Hypothalamus (tissue), 51 donors: ENCODE measurements around the gene TTLL5.
A peak's percentile ranks its signal among the peaks of the same experiment; 100 is the strongest.

Experiments
- DNase-seq, 51 donors: peaks; one replicate each; lab custom pipeline; 2025; lab: John Stamatoyannopoulos, UW

Gene TTLL5

DNA sequence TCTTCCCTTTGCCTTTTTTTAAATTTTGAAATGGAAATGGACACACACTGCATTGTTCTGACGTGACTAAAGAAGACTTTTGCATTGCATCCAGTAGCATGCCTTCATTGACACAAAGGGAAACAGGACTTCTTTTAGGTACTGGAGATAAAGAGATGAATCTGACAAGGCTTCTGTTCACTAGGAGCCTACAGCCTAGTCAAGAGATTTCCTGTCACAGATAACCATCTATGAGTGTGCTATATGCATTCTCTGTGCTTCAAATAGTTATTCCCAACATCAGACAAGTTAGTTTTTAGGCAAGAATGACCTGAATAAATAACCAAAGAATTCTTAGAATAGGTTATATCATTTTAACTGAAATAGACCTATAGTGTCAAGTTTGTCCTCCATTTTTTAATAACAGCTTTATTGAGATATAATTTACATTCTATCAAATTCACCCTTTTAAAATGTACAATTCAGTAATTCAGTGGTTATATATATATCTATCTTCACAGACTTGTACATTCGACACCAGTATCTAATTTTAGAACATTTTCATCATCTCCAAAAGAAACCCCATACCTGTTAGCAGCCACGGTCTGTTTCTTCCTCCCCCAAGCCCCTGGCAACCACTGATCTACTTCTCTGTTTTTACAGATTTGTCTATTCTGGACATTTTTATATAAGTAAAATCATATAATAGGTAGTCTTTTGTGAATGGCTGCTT is 122.7 kb downstream of the TTLL5 start:
- no peak for DNase-seq

DNA sequence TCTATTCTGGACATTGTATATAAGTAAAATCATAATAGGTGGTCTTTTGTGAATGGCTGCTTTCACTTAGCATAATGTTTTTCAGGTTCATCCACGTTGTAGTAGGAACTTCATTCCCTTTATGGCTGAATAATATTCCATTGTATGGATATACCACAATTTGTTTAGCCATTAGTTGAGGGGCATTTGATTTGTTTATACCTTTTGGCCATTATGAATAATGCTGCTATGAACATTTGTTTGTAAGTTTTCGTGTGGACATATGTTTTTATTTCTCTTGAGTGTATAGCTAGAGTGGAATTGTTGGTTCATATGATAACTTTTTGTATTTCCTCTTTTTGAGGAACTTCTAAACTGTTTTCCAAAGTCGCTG is 123.3 kb downstream of the TTLL5 start:
- DNase-seq, result no peak

DNA sequence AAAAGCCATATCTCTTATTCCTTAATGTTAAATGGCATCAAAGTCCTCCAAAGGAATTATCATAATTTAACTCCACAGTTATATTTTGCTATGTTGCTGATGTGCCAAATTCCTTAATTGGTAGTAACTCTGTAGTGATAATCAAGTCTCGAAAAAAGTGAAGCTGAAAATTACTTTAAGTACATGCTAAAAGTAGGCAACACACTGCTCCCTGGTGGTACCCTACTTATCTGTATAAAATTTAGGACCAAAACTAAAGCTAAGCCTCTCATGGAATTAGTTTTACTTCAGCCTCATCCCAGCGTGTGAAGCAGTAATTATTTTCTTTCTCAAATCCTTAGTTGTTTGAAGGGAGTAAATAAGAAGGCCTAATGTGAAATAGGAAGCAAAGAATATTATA is 132.8 kb downstream of the TTLL5 start:
- DNase-seq, result peak in 1 of 51 donors; percentile 18

DNA sequence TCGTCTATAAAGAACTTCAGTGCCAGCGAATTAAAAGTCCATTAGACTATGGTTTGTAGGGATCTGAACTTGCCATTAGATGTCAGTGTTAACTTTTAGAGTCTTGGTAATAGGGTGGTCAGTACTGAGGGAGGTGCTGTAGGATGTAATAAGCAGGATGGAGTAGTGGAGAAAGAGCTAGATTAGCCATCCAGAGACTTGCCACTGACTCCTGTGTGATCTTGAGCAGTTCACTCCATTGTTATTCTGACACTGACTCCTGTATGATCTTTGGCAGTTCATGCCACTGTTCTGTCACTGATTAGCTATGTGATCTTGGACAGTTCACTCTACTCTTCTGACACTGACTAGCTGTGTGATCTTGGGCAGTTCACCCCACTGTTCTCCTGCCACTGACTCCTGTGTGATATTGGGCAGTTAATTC is 133.6 kb downstream of the TTLL5 start:
- DNase-seq, result peak in 1 of 51 donors; percentile 14

DNA sequence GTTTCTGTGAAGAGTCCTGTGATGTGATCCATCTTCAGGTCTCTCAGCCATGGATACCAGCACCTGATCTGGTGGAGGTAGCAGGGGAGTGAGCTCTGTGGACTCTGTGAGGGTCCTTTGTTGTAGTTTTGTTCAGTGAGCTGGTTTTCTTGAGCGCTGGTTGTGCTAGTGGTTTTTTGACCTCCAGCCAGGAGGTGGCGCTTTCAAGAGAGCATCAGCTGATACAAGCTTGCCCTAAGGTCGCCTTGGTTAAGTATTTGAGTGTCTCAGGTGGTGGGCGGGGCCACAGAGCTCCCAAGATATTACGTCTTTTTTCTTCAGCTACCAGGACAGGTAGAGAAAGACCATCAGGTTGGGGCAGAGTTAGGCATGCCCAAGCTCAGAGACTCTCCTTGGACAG is 139.7 kb downstream of the TTLL5 start:
- no peak for DNase-seq

DNA sequence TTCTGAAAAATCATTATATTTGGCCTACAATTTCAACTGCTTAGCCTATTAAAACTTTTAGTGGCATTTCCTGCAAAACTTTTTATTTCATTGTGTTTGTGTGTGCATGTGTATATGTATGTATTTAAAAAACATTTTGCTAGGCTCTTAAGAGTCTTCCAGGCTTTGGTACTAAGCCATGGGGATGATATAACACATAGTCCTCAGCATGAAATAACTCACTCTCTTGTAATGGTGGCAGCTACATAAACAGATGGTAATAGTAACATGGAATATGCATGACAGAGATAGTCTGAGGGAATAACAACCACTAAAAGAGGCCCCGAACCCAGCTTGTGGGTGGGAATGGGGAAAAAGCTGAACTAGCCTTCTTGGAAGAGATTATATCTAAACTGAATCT is 141.4 kb downstream of the TTLL5 start:
- DNase-seq, result no peak

DNA sequence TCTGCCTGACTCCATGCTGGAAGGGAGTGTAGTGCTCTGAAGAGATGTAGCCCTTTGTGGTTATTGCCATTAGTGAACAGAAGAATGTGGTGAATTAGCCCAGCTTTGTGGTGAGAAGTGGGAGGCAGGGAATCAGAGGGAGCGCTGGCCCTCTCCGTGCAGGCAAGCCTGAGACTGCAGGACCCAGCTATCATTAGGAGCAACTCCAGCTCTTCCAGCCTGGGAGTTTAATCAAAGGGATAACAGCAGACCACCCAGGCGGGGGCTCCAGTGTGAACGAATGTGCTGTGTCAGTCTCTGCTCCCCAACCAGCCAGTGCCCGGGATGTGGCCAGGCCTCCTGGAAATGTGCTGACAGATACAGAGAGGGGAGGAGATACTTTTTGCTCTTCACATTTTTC is 142.7 kb downstream of the TTLL5 start:
- DNase-seq, result no peak

DNA sequence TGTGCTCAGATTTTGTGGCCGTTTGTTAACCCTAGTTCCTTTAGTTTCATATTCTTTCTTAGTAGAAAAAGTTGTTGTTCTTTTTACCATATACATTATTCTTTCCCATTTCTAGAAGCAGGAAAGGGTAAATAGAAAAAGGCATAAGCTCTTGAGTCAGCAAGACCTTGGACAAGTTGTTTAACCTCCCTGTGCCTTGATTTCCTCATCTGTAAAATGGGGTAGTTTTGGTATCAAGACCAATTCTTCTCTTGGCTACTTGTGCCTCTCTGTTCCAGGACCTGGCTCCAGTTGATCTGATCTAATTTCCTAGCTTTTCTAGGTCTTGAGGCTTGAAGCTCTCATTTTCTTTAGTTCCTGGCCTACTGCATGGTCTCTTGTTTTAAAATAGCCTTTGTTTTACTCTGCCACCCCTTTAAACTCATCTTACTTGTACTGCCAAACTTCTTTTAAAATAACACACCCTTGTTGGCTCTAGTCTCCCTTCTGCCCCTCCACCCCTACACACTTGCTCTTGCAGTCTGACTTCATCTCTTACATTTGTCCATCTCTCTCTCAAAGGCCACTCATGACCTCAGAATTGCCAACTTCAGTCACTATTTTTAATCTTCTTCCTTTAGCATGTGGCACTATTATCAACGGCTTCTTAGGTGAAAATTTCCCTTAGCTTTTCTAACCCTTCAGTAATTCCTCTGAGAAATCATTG is 143.7 kb downstream of the TTLL5 start:
- DNase-seq, result no peak

DNA sequence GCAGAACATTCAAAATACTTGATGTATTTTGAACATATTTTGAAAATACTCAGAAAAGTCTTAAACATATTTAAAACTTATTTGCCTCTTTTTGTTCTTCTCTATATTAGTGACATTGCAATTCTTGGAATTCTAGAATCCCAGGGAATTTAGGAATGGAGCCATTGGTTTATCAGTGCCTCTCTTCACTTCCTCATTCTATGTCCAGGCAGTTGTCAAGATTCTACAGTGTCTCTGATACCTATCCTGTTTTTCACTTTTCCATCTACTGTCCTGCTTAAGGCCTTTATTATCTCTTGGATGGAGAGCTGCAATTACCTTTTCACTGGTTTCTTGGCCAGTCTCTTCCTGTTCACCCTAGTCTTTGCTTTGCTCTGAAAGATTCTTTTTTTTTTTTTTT is 144.6 kb downstream of the TTLL5 start:
- no peak for DNase-seq

DNA sequence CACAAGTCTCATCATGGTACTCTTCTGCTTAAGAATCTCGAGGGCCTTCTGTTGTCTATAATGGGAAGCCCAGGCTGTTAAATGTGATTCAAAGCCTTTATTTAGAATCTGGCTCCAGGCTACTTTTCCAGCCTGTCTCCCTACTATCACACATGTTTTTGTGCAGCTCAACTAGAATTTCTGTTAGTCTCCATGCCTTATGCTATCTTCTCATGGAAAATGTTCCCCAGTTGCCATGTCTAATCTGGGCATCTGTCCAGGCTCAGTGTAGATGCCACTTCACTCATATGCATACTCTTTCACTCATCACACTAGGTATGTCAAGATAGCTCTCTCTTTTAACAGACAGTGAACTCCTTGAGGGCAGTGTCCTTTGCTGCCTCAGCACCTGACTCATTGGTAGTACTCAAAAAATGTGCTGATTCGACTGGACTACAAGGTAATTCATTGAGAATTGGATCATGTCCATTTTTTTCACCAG is 145.3 kb downstream of the TTLL5 start:
- DNase-seq, result no peak

DNA sequence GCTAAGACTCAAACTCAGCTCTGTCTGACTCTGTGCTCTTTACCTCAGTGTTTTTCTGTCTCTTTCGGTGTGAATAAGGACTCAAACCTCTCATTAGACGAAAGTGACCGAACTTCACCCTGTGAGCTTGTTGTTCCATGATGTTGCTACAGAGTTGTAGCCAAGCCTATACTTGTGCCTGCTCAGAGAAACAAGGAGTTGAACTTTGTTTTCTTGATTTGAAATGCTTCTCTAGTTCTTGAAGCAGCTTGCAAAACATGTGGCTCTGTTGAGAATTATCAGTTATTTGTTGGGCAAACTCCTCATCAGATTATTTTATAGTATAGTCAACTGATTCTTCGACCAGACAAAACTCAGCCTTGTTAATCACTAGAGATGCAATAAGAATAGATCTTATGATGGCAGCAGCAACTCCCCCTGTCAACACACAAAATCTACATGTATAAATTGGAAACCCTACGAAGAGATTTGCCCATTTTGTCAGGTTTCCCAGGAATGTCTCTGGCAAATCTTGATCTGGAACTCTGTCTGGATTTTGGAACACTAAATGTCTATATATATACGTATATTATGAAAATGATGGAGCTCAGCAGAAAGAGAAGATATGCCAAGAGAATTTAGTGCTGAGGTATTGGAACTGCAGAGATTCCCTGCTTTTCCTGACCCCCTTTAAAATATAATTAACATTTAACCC is 146.8 kb downstream of the TTLL5 start:
- DNase-seq, result no peak

DNA sequence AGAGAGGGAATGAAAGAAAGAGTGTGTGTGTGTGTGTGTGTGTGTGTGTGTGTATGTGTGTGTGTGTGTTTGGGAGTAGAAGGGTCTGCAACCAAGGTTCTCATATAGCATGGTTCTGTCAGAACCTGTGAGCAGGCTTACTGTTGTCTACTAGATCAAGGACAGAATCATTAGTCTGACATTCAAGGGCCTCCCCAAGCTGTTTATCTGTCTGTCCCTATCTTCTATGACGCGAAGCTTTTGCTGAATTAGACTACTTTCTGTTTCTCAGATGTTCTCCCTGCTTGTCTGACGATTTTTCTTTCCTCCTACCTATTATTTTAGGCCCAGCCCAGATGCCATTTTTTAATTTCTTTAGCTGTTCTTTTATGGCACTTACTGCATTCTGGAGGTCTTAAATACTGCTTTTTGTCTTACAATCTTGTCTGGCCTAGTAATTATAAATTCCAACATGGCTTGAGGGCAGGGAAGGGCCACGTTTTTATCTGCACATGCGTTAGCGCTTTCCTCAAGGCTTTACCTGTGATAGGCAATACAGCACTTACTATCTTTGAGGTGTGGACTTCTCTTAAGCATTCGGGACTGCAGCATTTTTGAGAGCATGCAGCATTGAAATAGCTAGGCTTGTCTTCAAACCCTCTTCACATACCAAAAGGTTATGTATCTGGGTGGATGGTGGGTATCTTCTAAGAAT is 150.2 kb downstream of the TTLL5 start:
- no peak for DNase-seq

DNA sequence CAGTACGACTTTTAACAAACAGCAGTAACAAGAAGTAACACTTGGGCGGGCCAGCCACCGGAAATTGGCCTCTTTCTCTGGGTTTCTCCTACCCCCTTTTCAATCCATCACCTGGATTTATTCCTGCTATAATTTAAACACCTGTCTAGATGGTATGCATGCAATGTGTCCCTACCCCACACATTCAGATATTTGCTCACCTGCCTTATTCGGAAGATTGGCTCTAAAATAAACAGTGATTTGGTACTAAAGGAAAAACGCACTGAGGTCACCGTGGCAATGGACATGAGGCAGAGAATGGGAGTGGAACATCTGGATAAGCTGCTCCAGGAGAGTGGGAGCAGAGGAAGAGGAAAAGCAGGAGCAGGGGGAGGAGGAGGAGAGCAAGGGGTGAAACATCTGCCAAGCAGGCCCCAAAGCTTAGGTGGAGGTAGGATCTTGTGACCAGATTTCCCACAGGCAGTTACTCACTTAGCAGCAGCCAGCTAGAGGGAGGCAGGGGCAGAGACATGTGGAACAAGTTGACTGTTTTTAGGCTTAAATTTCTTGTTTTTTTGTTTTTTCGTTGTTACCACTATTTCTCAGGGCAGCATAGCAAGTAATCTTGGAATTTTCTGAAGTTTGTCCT is 150.9 kb downstream of the TTLL5 start:
- no peak for DNase-seq

DNA sequence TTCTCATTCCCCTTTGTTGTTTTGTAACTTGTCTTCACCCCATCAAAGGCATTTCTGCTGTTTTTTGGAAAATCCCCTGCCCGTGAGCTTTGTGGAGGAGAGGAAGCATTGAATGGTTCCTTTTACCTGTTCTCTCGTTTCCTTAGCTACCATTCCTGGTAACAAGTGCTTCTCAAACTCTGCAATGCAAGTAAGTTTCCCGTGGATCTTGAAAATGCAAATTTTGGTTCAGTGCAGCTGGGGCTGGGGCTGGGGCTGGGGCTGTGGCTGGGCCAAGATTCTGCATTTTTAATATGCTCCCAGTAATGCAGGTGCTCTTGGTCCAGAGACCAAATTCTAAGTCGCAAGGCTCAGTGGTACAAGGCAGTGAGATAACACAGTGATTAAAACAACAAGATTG is 151.6 kb downstream of the TTLL5 start:
- DNase-seq, result no peak

DNA sequence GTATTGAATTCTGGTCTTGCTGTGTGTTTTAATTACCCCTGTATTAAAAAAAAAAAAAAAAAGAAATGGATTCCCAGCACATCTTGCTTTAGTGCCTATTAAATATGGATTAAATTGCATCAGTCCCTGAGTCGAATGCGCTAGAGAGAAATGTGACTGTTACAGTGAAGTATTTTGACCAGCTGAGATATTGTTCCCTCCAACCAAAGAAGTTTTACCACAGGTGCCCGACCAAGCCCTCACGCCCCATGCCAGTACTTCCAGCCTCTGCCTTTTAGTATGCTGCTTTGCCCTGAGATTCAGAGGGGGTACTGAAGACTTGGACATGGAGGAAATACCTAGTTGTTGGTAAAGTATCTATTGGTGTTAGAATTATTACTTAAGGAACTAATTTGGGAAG is 159.7 kb downstream of the TTLL5 start:
- DNase-seq, result no peak

DNA sequence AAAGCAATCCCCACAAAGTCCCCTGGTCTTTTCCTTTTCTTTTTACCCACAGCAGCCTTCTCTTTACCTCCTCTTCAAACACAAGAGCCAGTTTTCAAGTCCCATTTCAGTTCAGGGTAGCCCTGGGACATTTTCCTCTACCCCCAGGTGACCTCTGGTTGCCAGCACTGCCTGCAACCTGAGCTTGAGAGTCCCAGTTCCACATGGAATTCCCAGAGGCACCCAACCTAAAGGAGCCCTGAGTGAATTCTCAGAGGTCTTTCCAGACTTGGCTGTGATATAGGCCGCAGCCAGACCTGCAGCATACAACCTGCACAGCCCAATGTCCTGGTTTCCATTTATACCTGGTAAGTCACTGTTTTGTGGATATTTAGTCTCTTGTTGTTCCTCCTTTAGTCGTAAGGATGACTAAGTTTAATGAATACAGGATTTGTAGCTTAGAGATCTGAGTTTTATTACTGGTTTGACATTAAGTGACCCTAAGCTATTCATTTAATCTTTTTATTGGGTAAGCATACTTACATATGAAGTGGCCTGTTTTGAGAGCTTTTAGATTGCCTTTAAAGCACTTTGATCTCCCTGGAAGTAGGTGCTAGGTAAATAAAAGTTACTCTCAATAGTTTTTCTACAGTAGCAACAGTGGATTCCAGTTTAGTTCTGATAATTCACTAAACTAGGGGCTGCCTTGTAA is 160.9 kb downstream of the TTLL5 start:
- no peak for DNase-seq

DNA sequence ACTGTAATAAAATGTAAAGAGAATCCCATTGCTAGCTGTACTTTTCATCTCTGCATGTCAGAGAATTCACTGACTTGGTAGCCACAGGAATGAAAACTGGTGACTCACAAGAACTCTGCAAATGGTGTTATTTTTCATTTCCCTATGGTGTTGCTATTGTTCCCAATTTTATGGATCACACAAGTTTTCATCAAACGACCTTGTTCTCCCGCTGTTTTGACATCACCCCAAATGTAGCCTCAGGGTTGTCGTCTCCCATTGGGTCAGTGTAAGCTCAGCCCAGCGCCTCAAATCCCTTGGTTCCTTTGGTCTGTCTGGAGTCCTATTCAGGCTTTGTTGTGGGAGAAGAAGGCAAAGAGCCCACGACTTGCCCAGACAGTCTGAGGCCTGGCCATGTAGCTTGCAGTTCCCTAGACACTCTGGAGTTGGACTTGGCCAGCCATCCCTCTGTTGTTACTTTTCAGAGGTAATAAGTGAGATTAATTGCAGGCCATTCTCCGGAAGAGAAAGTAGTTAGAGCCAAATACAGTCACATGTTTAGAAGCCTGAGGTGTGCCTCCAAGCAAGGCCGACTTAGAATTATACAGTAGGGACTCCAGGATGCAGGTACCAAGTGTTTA is 161.6 kb downstream of the TTLL5 start:
- DNase-seq, result no peak

DNA sequence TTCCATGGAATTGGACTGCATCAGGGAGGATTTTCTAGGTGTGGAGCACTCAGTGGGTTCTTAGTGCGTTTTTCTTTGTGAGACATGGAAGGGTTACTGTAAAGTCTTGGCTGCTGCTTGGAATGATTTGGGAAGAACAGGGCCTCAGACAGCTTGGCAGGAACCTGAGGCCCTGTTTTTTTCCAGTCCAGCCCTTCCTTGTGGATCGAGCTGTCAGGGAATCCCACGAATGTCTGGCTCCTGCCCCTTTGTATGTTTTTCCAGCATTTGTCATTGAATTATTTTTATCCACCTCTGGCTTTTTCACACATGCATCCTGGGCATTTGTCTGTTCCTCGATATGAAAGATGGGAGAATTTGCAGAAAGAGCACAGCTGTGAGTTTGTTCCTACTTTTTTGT is 162.3 kb downstream of the TTLL5 start:
- no peak for DNase-seq

DNA sequence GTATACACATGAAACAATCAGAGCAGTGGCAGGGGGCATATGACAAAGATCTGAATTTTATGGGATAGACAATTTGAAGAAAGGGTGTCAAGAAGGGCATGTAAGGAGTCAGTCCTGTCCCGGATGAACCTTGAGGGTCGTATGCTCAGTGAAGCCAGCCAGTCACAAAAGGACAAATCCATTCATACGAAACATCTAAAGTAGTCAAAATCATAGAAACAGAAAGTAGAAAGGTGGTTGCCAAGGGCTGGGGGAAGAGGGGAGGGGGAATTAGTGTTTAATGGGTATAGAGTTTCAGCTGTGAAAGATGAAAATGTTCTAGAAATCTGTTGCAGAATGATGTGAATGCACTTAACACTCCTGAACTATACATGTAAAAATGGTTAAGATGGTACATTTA is 163.3 kb downstream of the TTLL5 start:
- no peak for DNase-seq

DNA sequence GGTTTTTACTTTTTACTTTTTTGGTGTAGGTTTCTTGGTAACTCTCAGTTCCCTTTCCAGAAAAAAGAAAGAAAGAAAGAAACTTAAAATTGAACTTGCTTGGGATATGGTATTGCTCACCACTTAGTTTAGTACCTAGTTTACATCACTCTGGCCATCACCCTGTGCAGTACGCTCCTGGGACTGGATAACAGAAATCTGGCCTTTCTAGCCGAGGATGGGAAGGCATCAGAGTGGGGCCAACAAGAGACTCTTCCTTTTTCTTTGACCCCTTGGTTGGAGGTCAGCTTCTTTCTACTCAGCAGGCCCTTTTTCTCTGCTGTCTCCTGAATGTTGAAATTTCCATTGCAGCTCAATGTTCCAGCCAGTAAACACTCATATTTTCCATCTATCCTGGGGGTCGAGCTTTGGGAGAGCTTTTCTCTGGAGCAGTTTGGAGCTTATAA is 164.1 kb downstream of the TTLL5 start:
- DNase-seq, result no peak
